TTC549 (cell line): ENCODE results near the gene GBP3.
"Not testable (repeated sequence)": the region's sequence is repeated elsewhere in the genome, so short reads cannot be mapped to it uniquely, and the experiment has no call there.

ENCODE experiments used
- FAIRE-seq: peaks from 2 replicates; lab custom pipeline; 2012; peaks lifted over from hg19 to GRCh38; lab: Jason Lieb, UNC

GBP3 gene

GRCh38 chr1:89022167-89022959 is at the start of gene GBP3:
Gene GBP3, minus strand, starts transcription at chr1:89022866. Its CDS starts 2,145 bp downstream, at chr1:89020721.
- no peak for FAIRE-seq

GRCh38 chr1:89070509-89070908 is 47.8 kb upstream of the GBP3 start:
- FAIRE-seq = no peak

GRCh38 chr1:89069951-89070350 is 47.3 kb upstream of the GBP3 start:
- no peak for FAIRE-seq

- no peak for FAIRE-seq
These were observed 45.6 kb upstream of the GBP3 start for GRCh38 chr1:89068291-89068690.

- no peak for FAIRE-seq
These were observed 42.6 kb upstream of the GBP3 start, which contains the start of gene GBP1 for GRCh38 chr1:89065079-89065868. Gene GBP1, minus strand, starts transcription at chr1:89065208. Its CDS starts 1,974 bp downstream, at chr1:89063234.

- FAIRE-seq = no peak
These were observed 42.0 kb upstream of the GBP3 start for GRCh38 chr1:89064632-89065031.

- no peak for FAIRE-seq
These were observed 40.4 kb upstream of the GBP3 start for GRCh38 chr1:89063094-89063493.

- FAIRE-seq = no peak
These were observed 37.4 kb upstream of the GBP3 start for GRCh38 chr1:89060091-89060490.

GRCh38 chr1:89051955-89052312 is 29.3 kb upstream of the GBP3 start:
- no peak for FAIRE-seq

GRCh38 chr1:89051300-89051954 is 28.8 kb upstream of the GBP3 start:
- FAIRE-seq = no peak

GRCh38 chr1:89050649-89051033 is 28.0 kb upstream of the GBP3 start:
- no peak for FAIRE-seq

- FAIRE-seq = not testable (repeated sequence)
These were observed 27.4 kb upstream of the GBP3 start for GRCh38 chr1:89049901-89050648.

- not testable (repeated sequence) for FAIRE-seq
These were observed 26.5 kb upstream of the GBP3 start for GRCh38 chr1:89049187-89049586.

- no peak for FAIRE-seq
These were observed 25.1 kb upstream of the GBP3 start for GRCh38 chr1:89047734-89048133.

GRCh38 chr1:89046318-89047183 is 23.9 kb upstream of the GBP3 start:
- FAIRE-seq = not testable (repeated sequence)

GRCh38 chr1:89044970-89045721 is 22.5 kb upstream of the GBP3 start:
- no peak for FAIRE-seq

GRCh38 chr1:89043940-89044339 is 21.3 kb upstream of the GBP3 start:
- FAIRE-seq = no peak

GRCh38 chr1:89042491-89042890 is 19.8 kb upstream of the GBP3 start:
- no peak for FAIRE-seq

- FAIRE-seq = no peak
These were observed 19.1 kb upstream of the GBP3 start for GRCh38 chr1:89041721-89042120.

GRCh38 chr1:89041119-89041641 is 18.5 kb upstream of the GBP3 start:
- FAIRE-seq = no peak
